ENCODE measurements around the gene SOD1. TPM values are rescaled to one million over a fixed set of nuclear protein-coding genes. Genes with fewer than 3 reads are reported as not detected.

The SOD1 gene
- total RNA-seq, 1 donor from 2014 or later: 164 TPM

DNA sequence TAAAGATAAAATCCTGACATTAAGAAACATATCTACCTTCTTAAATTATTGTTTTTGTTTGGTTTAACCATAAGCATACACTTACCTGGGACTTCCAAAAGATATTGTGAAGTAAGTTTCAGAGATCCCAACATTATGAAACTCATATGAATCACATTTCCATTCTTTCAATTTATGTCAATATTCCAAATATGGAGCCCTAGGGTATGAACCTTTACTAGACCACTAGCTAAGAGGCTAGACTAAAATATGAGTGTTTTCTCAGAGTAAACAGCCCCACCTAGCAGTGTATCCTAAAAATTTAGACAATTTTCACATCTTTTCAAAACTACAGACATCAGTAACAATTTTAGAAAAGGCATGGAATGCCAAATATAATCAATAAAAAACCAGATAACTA lies 48.0 kb downstream of the SOD1 start:
- Mint-ChIP-seq H3K27ac (no peak overlapping the region), H3K4me1 (ENCODE audit: low read depth) (peaks cover 20% of the 10 kb centered on the region), H3K9me3 (ENCODE audit: low read depth) (no peaks in the 10 kb centered on the region), H3K36me3 (ENCODE audit: insufficient read depth) (no peaks in the 10 kb centered on the region), H3K4me3 (ENCODE audit: low read depth) (no peak overlapping the region), H3K27me3 (no peaks in the 10 kb centered on the region)
- TF ChIP-seq, protein P1, sequence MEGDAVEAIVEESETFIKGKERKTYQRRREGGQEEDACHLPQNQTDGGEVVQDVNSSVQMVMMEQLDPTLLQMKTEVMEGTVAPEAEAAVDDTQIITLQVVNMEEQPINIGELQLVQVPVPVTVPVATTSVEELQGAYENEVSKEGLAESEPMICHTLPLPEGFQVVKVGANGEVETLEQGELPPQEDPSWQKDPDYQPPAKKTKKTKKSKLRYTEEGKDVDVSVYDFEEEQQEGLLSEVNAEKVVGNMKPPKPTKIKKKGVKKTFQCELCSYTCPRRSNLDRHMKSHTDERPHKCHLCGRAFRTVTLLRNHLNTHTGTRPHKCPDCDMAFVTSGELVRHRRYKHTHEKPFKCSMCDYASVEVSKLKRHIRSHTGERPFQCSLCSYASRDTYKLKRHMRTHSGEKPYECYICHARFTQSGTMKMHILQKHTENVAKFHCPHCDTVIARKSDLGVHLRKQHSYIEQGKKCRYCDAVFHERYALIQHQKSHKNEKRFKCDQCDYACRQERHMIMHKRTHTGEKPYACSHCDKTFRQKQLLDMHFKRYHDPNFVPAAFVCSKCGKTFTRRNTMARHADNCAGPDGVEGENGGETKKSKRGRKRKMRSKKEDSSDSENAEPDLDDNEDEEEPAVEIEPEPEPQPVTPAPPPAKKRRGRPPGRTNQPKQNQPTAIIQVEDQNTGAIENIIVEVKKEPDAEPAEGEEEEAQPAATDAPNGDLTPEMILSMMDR (IDR thresholded peaks at IDR 0.05; ENCODE audit: unreplicated experiment): no peak
- no peak for DNase-seq (ENCODE audit: low spot score, unreplicated experiment)

DNA sequence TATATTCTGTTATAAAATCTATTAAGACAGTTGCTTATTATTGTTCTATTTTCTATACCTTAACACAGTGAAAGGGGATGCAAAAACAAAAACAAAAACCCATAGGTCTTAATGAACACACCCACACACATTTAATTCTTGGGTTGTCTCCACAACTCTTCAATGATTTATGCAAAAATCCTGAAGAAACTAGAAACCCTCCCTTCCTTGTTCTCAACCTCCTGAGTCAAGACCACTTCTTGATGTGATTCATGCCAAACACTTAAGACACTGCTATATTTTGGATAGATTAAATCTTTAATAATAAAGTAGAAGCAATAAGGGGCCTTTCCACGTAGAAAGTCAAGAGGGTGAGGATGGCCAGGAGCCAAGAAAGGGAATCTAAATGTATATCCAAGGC lies 49.0 kb downstream of the SOD1 start:
- TF ChIP-seq, protein P1 (IDR thresholded peaks at IDR 0.05; ENCODE audit: unreplicated experiment): no peak
- no peak overlapping the region for H3K4me3 Mint-ChIP-seq (ENCODE audit: low read depth)

DNA sequence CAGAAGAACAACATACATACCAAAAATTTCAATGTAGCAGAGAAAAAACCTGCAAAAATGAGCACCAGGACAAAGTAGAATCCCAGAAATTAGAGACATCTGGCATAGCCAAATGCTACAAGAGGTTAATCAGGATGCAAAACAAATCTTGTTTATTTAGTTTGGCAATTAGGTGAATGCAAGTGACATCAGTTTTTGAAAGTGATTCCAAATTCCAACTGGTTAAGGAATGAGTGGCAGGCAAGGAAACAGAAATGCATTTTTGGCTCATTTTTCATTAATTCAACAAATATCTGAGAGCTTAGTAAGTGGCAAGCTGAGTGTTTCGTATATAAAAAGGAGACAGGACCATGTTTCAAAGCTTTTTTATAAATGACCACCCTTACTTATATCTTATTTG lies 51.1 kb downstream of the SOD1 start:
- H3K9me3 Mint-ChIP-seq (ENCODE audit: low read depth): no peaks in the 10 kb centered on the region
- TF ChIP-seq, protein P1 (IDR thresholded peaks at IDR 0.05; ENCODE audit: unreplicated experiment): no peak
- no peak overlapping the region for H3K4me3 Mint-ChIP-seq (ENCODE audit: low read depth)
- H3K27me3 Mint-ChIP-seq: no peaks in the 10 kb centered on the region
- no peak for DNase-seq (ENCODE audit: low spot score, unreplicated experiment)
- no peaks in the 10 kb centered on the region for H3K36me3 Mint-ChIP-seq (ENCODE audit: insufficient read depth)
- peak overlapping the region; percentile 16 for H3K27ac Mint-ChIP-seq
- H3K4me1 Mint-ChIP-seq (ENCODE audit: low read depth): peaks cover 27% of the 10 kb centered on the region

More for the DNA sequence above, 49.0 kb downstream of the SOD1 start:
- no peak overlapping the region for H3K27ac Mint-ChIP-seq
- no peak for DNase-seq (ENCODE audit: low spot score, unreplicated experiment)
- no peaks in the 10 kb centered on the region for H3K9me3 Mint-ChIP-seq (ENCODE audit: low read depth)
- H3K4me1 Mint-ChIP-seq (ENCODE audit: low read depth): peaks cover 18% of the 10 kb centered on the region
- no peaks in the 10 kb centered on the region for H3K27me3 Mint-ChIP-seq
- H3K36me3 Mint-ChIP-seq (ENCODE audit: insufficient read depth): no peaks in the 10 kb centered on the region

DNA sequence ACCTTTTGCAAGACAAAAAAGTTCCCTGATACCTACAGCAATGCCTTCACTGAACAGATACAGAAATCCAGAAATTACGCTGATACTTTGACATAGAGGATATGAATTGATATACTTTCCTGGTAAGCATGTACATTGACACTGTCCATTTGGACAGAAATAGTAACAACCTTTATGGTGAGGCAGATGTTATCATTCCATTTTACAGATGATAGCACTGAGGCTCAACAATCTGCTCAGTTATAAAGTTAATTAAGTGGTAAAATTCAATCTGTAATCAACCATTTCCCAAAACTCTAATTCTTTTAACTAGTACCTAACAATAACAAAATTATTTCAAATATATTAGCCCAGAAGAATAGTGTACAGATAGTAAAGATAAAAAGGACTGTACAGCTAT lies 51.8 kb downstream of the SOD1 start:
- Mint-ChIP-seq H3K27me3 (no peaks in the 10 kb centered on the region), H3K27ac (no peak overlapping the region), H3K36me3 (ENCODE audit: insufficient read depth) (no peaks in the 10 kb centered on the region), H3K4me1 (ENCODE audit: low read depth) (peaks cover 25% of the 10 kb centered on the region), H3K4me3 (ENCODE audit: low read depth) (no peak overlapping the region), H3K9me3 (ENCODE audit: low read depth) (no peaks in the 10 kb centered on the region)
- TF ChIP-seq, protein P1 (IDR thresholded peaks at IDR 0.05; ENCODE audit: unreplicated experiment): no peak
- DNase-seq (ENCODE audit: low spot score, unreplicated experiment): no peak

DNA sequence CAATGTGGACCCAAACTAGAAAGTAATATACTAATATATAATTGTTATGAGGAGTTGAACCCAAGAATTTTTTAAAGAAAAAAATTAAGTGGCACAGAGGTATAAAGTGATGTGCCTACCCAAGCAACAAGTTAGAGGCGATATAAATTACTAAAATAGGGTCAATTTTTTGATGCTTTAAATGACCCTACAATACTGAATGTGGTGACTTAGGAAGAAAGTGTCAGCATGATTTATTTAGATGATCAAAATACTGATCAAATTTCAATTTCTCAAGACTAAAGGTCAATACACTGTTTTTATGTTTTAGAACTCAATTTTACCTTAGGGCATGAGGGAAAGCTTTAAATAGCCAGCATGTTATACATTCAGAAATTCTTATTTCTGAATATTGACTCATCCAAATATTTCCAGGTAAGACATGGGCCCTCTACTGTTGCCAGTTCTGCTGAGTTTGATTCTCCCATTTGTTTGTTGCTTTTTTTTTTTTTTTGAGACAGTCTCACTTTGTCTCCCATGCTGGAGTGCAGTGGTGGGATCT lies 52.3 kb downstream of the SOD1 start:
- Mint-ChIP-seq H3K9me3 (ENCODE audit: low read depth) (no peaks in the 10 kb centered on the region), H3K27ac (peak overlapping the region; percentile 33), H3K27me3 (no peaks in the 10 kb centered on the region), H3K4me3 (ENCODE audit: low read depth) (no peak overlapping the region), H3K36me3 (ENCODE audit: insufficient read depth) (no peaks in the 10 kb centered on the region), H3K4me1 (ENCODE audit: low read depth) (peaks cover 25% of the 10 kb centered on the region)
- TF ChIP-seq, protein P1 (IDR thresholded peaks at IDR 0.05; ENCODE audit: unreplicated experiment): no peak
- no peak for DNase-seq (ENCODE audit: low spot score, unreplicated experiment)
